ENCODE results near the gene QSOX2.

Gene QSOX2

GRCh38 chr9:136204838-136205706, 40.5 kb downstream of the QSOX2 start, which contains the start of gene LHX3:
LHX3 (minus strand) TSS chr9:136205128; CDS start chr9:136205012, 116 bp downstream.
- H3K4me3 ChIP-seq (ENCODE audit: low read length) = no peak within 1 kb of the TSS
- TF ChIP-seq, protein P1, sequence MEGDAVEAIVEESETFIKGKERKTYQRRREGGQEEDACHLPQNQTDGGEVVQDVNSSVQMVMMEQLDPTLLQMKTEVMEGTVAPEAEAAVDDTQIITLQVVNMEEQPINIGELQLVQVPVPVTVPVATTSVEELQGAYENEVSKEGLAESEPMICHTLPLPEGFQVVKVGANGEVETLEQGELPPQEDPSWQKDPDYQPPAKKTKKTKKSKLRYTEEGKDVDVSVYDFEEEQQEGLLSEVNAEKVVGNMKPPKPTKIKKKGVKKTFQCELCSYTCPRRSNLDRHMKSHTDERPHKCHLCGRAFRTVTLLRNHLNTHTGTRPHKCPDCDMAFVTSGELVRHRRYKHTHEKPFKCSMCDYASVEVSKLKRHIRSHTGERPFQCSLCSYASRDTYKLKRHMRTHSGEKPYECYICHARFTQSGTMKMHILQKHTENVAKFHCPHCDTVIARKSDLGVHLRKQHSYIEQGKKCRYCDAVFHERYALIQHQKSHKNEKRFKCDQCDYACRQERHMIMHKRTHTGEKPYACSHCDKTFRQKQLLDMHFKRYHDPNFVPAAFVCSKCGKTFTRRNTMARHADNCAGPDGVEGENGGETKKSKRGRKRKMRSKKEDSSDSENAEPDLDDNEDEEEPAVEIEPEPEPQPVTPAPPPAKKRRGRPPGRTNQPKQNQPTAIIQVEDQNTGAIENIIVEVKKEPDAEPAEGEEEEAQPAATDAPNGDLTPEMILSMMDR (conservative IDR thresholded peaks at IDR 0.05; ENCODE audit: low read depth, low read length) = no peak
- DNase-seq (ENCODE audit: low read depth) = no peak

GRCh38 chr9:136204145-136204805, 41.3 kb downstream of the QSOX2 start:
- H3K4me3 ChIP-seq (ENCODE audit: low read length) = no peak overlapping the region
- TF ChIP-seq, protein P1 (conservative IDR thresholded peaks at IDR 0.05; ENCODE audit: low read depth, low read length) = no peak

GRCh38 chr9:136203408-136204144, 42.0 kb downstream of the QSOX2 start:
- no peak overlapping the region for H3K4me3 ChIP-seq (ENCODE audit: low read length)
- TF ChIP-seq, protein P1 (conservative IDR thresholded peaks at IDR 0.05; ENCODE audit: low read depth, low read length) = no peak
- no peak for DNase-seq (ENCODE audit: low read depth)

More at GRCh38 chr9:136204145-136204805, 41.3 kb downstream of the QSOX2 start:
- no peak for DNase-seq (ENCODE audit: low read depth)

DNA sequence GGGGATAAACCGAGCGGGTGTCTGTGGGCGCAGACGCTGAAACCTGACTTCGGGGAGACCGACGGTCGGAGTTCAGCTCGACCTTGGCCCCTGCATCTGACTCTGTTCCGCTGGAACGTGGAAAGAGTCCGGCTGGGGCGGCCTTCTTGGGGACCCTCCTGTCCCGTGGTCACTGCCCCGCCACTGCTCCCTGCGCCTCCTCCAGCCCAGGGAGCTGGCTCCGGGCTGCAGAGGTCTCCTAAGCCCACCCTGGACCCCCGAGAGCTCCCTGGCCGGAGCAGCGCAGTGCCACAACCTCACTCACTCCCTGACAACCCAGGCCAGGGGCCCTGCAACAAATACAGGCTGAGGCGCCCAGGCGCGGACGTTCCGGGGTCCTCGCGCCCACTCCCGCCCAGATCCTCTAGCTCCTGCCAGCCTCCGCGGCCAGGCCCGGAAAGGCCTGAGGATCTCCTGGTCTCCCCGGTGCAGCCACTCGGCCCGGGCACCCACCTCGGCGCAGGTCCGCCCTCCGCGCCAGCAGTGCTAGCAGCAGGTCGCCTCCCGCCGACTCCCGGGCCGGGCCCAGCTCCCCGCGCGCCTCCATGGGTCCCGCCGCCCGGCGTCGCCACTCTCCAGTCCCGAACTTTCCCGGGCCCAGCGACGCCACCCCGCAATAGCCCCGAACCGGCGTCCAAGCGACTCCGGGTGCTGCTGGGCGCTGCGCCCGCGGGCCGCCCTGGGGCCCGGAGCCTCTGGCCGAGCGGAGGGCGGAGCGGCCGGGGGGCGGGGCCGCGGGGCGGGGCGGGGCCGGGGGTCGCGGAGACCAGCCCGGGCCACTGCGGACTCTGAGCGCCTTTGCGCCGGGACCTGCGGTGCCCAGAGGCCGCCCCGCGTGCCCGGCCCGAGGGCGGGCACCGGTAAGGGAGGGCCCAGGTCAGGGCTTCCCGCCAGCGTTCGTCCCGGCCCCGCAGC, 42.9 kb downstream of the QSOX2 start:
- TF ChIP-seq, protein P1 (conservative IDR thresholded peaks at IDR 0.05; ENCODE audit: low read depth, low read length) = no peak
- H3K4me3 ChIP-seq (ENCODE audit: low read length) = no peak overlapping the region
- no peak for DNase-seq (ENCODE audit: low read depth)

GRCh38 chr9:136201609-136202453, 43.8 kb downstream of the QSOX2 start:
- DNase-seq (ENCODE audit: low read depth) = no peak
- no peak overlapping the region for H3K4me3 ChIP-seq (ENCODE audit: low read length)
- TF ChIP-seq, protein P1 (conservative IDR thresholded peaks at IDR 0.05; ENCODE audit: low read depth, low read length) = no peak
